IMR-90 (cell line): ENCODE results near the gene CDKN3. TPM values are rescaled to one million over a fixed set of nuclear protein-coding genes. Genes with fewer than 3 reads are reported as not detected.

Experiments
- ATAC-seq: fragments of 200-7000 bp; cut with Tn5 transposase; 2 replicates; pipeline ENCODE4 v1.9.1; 2020; ENCODE audit warnings: low read depth, mild to moderate bottlenecking, moderate library complexity
- BruUV-seq: library from RNA; stranded (reverse); fragments of 400-500 nt; replicated peaks from 2 replicates; lab custom pipeline; 2021; lab: Mats Ljungman, UMichigan
- CTCF ChIA-PET: fragments of 300-600 bp; formaldehyde crosslinking; extraction: SDS; loops from one replicate; lab custom pipeline; 2021; ENCODE audit warnings: antibody characterized with exemption; lab: Yijun Ruan, JAX
- POLR2A ChIA-PET: fragments of 300-600 bp; sonication (Branson Sonifier 250); formaldehyde crosslinking; loops from one replicate; lab custom pipeline; 2022; ENCODE audit warnings: antibody characterized with exemption; ENCODE audit not compliant: unreplicated experiment; lab: Charles Lee
- DNase-seq: peaks from one replicate; pipeline ENCODE4 v3.0.0; 2013
- H2AFZ ChIP-seq: replicated peaks from 2 replicates; pipeline ENCODE3; 2013; ENCODE audit warnings: low read length, mild to moderate bottlenecking; ENCODE audit not compliant: poor library complexity
- H2AK5ac ChIP-seq: 2 replicates; pipeline ENCODE4 v1.6.1; 2013; ENCODE audit warnings: low read depth, low read length, inconsistent platforms
- H2AK9ac ChIP-seq: replicated peaks from 2 replicates; pipeline ENCODE3; 2013; ENCODE audit warnings: mild to moderate bottlenecking, low read depth, low read length, moderate library complexity; ENCODE audit not compliant: poor library complexity
- H2BK120ac ChIP-seq: 2 replicates; pipeline ENCODE4 v1.6.1; 2013; ENCODE audit warnings: low read depth, low read length, inconsistent platforms
- H2BK15ac ChIP-seq: 3 replicates; pipeline ENCODE4 v1.6.1; 2013; ENCODE audit warnings: low read depth, low read length, inconsistent platforms
- H2BK20ac ChIP-seq: 2 replicates; pipeline ENCODE4 v1.6.1; 2013; ENCODE audit warnings: low read depth, mild to moderate bottlenecking, inconsistent platforms, low read length, moderate library complexity
- H2BK5ac ChIP-seq: 2 replicates; pipeline ENCODE4 v1.6.1; 2013; ENCODE audit warnings: mild to moderate bottlenecking, low read depth, low read length, inconsistent platforms; ENCODE audit not compliant: poor library complexity, severe bottlenecking
- H3K14ac ChIP-seq: replicated peaks from 2 replicates; pipeline ENCODE4 v1.6.1; 2013; ENCODE audit warnings: low read depth, low read length, inconsistent platforms
- H3K18ac ChIP-seq: 2 replicates; pipeline ENCODE4 v1.6.1; 2013; ENCODE audit warnings: low read depth, low read length, control low read depth
- H3K23ac ChIP-seq: 2 replicates; pipeline ENCODE4 v1.6.1; 2013; ENCODE audit warnings: low read depth, low read length, inconsistent platforms
- H3K27ac ChIP-seq: 2 replicates; pipeline ENCODE4 v1.5.1; 2013; ENCODE audit warnings: mild to moderate bottlenecking, control low read depth, low read length; ENCODE audit not compliant: insufficient read depth
- H3K27me3 ChIP-seq: 2 replicates; pipeline ENCODE4 v1.6.1; 2013; ENCODE audit warnings: low read length; ENCODE audit not compliant: control insufficient read depth, insufficient read depth
- H3K36me3 ChIP-seq: 2 replicates; pipeline ENCODE4 v1.6.1; 2013; ENCODE audit warnings: low read length, mixed read lengths; ENCODE audit not compliant: control insufficient read depth, insufficient read depth
- H3K4ac ChIP-seq: 2 replicates; pipeline ENCODE4 v1.6.1; 2013; ENCODE audit warnings: low read depth, low read length, inconsistent platforms
- H3K4me1 ChIP-seq: 2 replicates; pipeline ENCODE4 v1.6.1; 2013; ENCODE audit warnings: low read length, mixed read lengths; ENCODE audit not compliant: control insufficient read depth, insufficient read depth
- H3K4me2 ChIP-seq: 2 replicates; pipeline ENCODE4 v1.6.1; 2013; ENCODE audit warnings: low read depth, mild to moderate bottlenecking, control low read depth, low read length, moderate library complexity
- H3K4me3 ChIP-seq: 2 replicates; pipeline ENCODE4 v1.5.1; 2013; ENCODE audit warnings: low read depth, mild to moderate bottlenecking, control low read depth, low read length, moderate library complexity; ENCODE audit not compliant: insufficient read depth
- H3K56ac ChIP-seq: 2 replicates; pipeline ENCODE4 v1.6.1; 2013; ENCODE audit warnings: low read length, inconsistent platforms; ENCODE audit not compliant: insufficient read depth; ENCODE audit errors: extremely low read depth
- H3K79me1 ChIP-seq, 2 experiments: 2 replicates each; pipeline ENCODE4 v1.6.1; 2013; ENCODE audit warnings: low read length in 2 of 2, inconsistent platforms in 1 of 2, low read depth in 1 of 2
- H3K9ac ChIP-seq: 2 replicates; pipeline ENCODE4 v1.6.1; 2013; ENCODE audit warnings: low read depth, low read length, control low read depth
- H3K9me1 ChIP-seq: 2 replicates; pipeline ENCODE4 v1.6.1; 2013; ENCODE audit warnings: low read length, inconsistent platforms; ENCODE audit not compliant: insufficient read depth
- H3K9me3 ChIP-seq: 2 replicates; pipeline ENCODE4 v1.6.1; 2013; ENCODE audit warnings: low read length; ENCODE audit not compliant: control insufficient read depth, insufficient read depth
- H4K20me1 ChIP-seq: 2 replicates; pipeline ENCODE4 v1.6.1; 2013; ENCODE audit warnings: low read length, inconsistent platforms; ENCODE audit not compliant: insufficient read depth
- H4K5ac ChIP-seq: 2 replicates; pipeline ENCODE4 v1.6.1; 2013; ENCODE audit warnings: mild to moderate bottlenecking, low read depth, low read length, control low read depth
- H4K8ac ChIP-seq, 2 experiments: 2 replicates each; pipeline ENCODE4 v1.6.1; 2013; ENCODE audit warnings: low read depth in 2 of 2, low read length in 2 of 2, control low read depth in 1 of 2, inconsistent platforms in 1 of 2
- H4K91ac ChIP-seq: 2 replicates; pipeline ENCODE4 v1.6.1; 2013; ENCODE audit warnings: low read depth, low read length, inconsistent platforms; ENCODE audit not compliant: insufficient read depth
- CEBPB ChIP-seq: IDR thresholded peaks from 2 replicates; pipeline ENCODE4 v1.6.1; 2012; ENCODE audit warnings: low read depth, low read length, improper control_type of control experiment
- MXI1 ChIP-seq: IDR thresholded peaks from 2 replicates; pipeline ENCODE4 v1.6.1; 2012; ENCODE audit warnings: low read depth, mild to moderate bottlenecking, low read length, moderate library complexity, borderline replicate concordance
- NFE2L2 ChIP-seq: fragments of 150-350 bp; IDR thresholded peaks from 2 replicates; pipeline ENCODE4 v1.6.1; 2016; ENCODE audit warnings: low read depth, mild to moderate bottlenecking, low read length
- RAD21 ChIP-seq: IDR thresholded peaks from 2 replicates; pipeline ENCODE4 v1.6.1; 2012; ENCODE audit warnings: low read length, improper control_type of control experiment
- RCOR1 ChIP-seq: IDR thresholded peaks from 2 replicates; pipeline ENCODE4 v1.6.1; 2012; ENCODE audit warnings: mild to moderate bottlenecking, low read length, improper control_type of control experiment; ENCODE audit not compliant: insufficient replicate concordance
- SMC3 ChIP-seq: fragments of 150-350 bp; IDR thresholded peaks from 2 replicates; pipeline ENCODE4 v1.6.1; 2016; ENCODE audit warnings: low read depth, mild to moderate bottlenecking, antibody characterized with exemption, low read length, moderate library complexity
- USF2 ChIP-seq: fragments of 150-350 bp; IDR thresholded peaks from 2 replicates; pipeline ENCODE4 v1.6.1; 2017; ENCODE audit warnings: mild to moderate bottlenecking, antibody characterized with exemption, low read length, low read depth
- WGBS, 2 experiments: methylation state at CpG; one replicate each; pipeline versions ENCODE4 v1.1.5 to v1.1.7; 2013; ENCODE audit warnings: missing lambda C conversion rate in 2 of 2; ENCODE audit not compliant: insufficient read length in 1 of 2; ENCODE audit errors: extremely low coverage in 2 of 2; 5-methylcytosine and 5-hydroxymethylcytosine counted together
- dilution Hi-C: fragments of 300-500 bp; cut with HindIII; formaldehyde crosslinking; loops from one replicate; pipeline ENCODE4 v1.14.3; 2018; ENCODE audit warnings: low sequenced_read_pairs; ENCODE audit not compliant: unreplicated experiment
- in situ Hi-C: fragments of 300-500 bp; cut with MboI; formaldehyde crosslinking; loops from 3 replicates; pipeline ENCODE4 v1.14.3; 2019; ENCODE audit warnings: low sequenced_read_pairs, inconsistent platforms, mixed read lengths
- intact Hi-C: fragments of 100-400 bp; cut with micrococcal nuclease; formaldehyde crosslinking; loops from 2 replicates; pipeline ENCODE4 v1.10.0; 2022
- polyA plus RNA-seq, 3 experiments: library from polyadenylated mRNA; depleted of rRNA; stranded (reverse); fragments of >200 nt; gene quantifications; 2 replicates each; pipeline ENCODE4 v1.2.3, GENCODE V29; 2012; ENCODE audit warnings: low replicate concordance in 1 of 3
- total RNA-seq: library from RNA; depleted of rRNA; stranded (reverse); fragments of >200 nt; gene quantifications from 2 replicates; pipeline ENCODE4 v1.2.3, GENCODE V29; 2012
- TF ChIP-seq, protein P1 (sequence below): conservative IDR thresholded peaks from 2 replicates; pipeline ENCODE4 v1.5.1; 2012; ENCODE audit warnings: mild to moderate bottlenecking, low read depth, low read length, improper control_type of control experiment

The CDKN3 gene
- total and polyA plus RNA-seq, 2 of the 4 experiments (the other 2 are of a cell fraction), result 38.9 to 48.9 TPM

GRCh38 chr14:54455363-54455762 is 58.6 kb downstream of the CDKN3 start:
- Histone ChIP-seq H2BK20ac (no peak overlapping the region), H2AK9ac (no peak overlapping the region), H3K56ac (no peak overlapping the region), H3K23ac (no peak overlapping the region), H3K18ac (no peak overlapping the region), H3K4me1 (no peaks in the 10 kb centered on the region), H3K4me2 (no peak overlapping the region), H3K14ac (no peak overlapping the region), H3K9me1 (no peaks in the 10 kb centered on the region), H4K5ac (no peak overlapping the region), H2AFZ (no peak overlapping the region), H3K27ac (no peak overlapping the region), H4K91ac (no peak overlapping the region), H2AK5ac (no peak overlapping the region), H3K4me3 (no peak overlapping the region), H3K9ac (no peak overlapping the region), H3K4ac (no peak overlapping the region), H3K27me3 (no peaks in the 10 kb centered on the region), H2BK5ac (no peak overlapping the region), H3K79me1 (no peaks in the 10 kb centered on the region), H2BK120ac (no peak overlapping the region), H3K36me3 (no peaks in the 10 kb centered on the region), H4K20me1 (no peaks in the 10 kb centered on the region), H2BK15ac (no peak overlapping the region), H4K8ac (no peak overlapping the region), H3K9me3 (peaks cover 8% of the 10 kb centered on the region; the same call in 1 of the 2 replicates)
- no peak for DNase-seq
- in situ Hi-C loops (no loop called here), intact Hi-C loops (no loop called here), dilution Hi-C loops (no loop called here)
- no peak for TF ChIP-seq NFE2L2
- TF ChIP-seq RAD21, result no peak
- TF ChIP-seq, protein P1, sequence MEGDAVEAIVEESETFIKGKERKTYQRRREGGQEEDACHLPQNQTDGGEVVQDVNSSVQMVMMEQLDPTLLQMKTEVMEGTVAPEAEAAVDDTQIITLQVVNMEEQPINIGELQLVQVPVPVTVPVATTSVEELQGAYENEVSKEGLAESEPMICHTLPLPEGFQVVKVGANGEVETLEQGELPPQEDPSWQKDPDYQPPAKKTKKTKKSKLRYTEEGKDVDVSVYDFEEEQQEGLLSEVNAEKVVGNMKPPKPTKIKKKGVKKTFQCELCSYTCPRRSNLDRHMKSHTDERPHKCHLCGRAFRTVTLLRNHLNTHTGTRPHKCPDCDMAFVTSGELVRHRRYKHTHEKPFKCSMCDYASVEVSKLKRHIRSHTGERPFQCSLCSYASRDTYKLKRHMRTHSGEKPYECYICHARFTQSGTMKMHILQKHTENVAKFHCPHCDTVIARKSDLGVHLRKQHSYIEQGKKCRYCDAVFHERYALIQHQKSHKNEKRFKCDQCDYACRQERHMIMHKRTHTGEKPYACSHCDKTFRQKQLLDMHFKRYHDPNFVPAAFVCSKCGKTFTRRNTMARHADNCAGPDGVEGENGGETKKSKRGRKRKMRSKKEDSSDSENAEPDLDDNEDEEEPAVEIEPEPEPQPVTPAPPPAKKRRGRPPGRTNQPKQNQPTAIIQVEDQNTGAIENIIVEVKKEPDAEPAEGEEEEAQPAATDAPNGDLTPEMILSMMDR, result no peak
- no peak for TF ChIP-seq CEBPB
- TF ChIP-seq SMC3, result no peak
- no peak for TF ChIP-seq MXI1
- TF ChIP-seq RCOR1, result no peak
- no peak for TF ChIP-seq USF2
- ATAC-seq, result no peak
- ChIA-PET CTCF (no interaction called here), POLR2A (no interaction called here)
- BruUV-seq, result no TSS peak
- no CpG with 5 or more reads among the region's 1 CpG for WGBS, 2 experiments
